Neural progenitor cell (in vitro differentiated cells): ENCODE results near the gene GNPAT. TPM values are rescaled to one million over a fixed set of nuclear protein-coding genes. Genes with fewer than 3 reads are reported as not detected.

Experiments used
- DNase-seq: peaks from one replicate; pipeline ENCODE4 v3.0.0-alpha.2; 2016; ENCODE audit warnings: low spot score
- H2AFZ ChIP-seq: fragments of 200-600 bp; sonication (generic); replicated peaks from 2 replicates; pipeline ENCODE4 v1.6.1; 2016; ENCODE audit warnings: antibody characterized with exemption
- H3F3A ChIP-seq: fragments of 200-600 bp; sonication (generic); 2 replicates; pipeline ENCODE4 v1.6.1; 2016; ENCODE audit warnings: antibody characterized with exemption, low read depth
- H3K27ac ChIP-seq: fragments of 200-600 bp; sonication (generic); 2 replicates; pipeline ENCODE4 v1.5.1; 2016; ENCODE audit warnings: mild to moderate bottlenecking
- H3K27me3 ChIP-seq: fragments of 200-600 bp; sonication (generic); 2 replicates; pipeline ENCODE4 v1.6.1; 2016; ENCODE audit warnings: mild to moderate bottlenecking, moderate library complexity
- H3K36me3 ChIP-seq: fragments of 200-600 bp; sonication (generic); 2 replicates; pipeline ENCODE4 v1.5.1; 2016
- H3K4me1 ChIP-seq: fragments of 200-600 bp; sonication (generic); 2 replicates; pipeline ENCODE4 v1.6.1; 2016; ENCODE audit warnings: mixed run types
- H3K4me2 ChIP-seq: fragments of 200-600 bp; sonication (generic); 2 replicates; pipeline ENCODE4 v1.6.1; 2016
- H3K4me3 ChIP-seq: fragments of 200-600 bp; sonication (generic); 2 replicates; pipeline ENCODE4 v1.5.1; 2016
- H3K79me2 ChIP-seq: fragments of 200-600 bp; sonication (generic); 2 replicates; pipeline ENCODE4 v1.6.1; 2016; ENCODE audit warnings: low read depth
- H3K9ac ChIP-seq: fragments of 200-600 bp; sonication (generic); 2 replicates; pipeline ENCODE4 v1.6.1; 2016
- H3K9me3 ChIP-seq: fragments of 200-600 bp; sonication (generic); 2 replicates; pipeline ENCODE4 v1.5.1; 2016; ENCODE audit warnings: low read depth
- H4K20me1 ChIP-seq: fragments of 200-600 bp; sonication (generic); 2 replicates; pipeline ENCODE4 v1.6.1; 2016; ENCODE audit warnings: low read depth
- H3K27ac Mint-ChIP-seq: 3 replicates; pipeline ENCODE4 v1.8.0; 2021; ENCODE audit warnings: mixed read lengths
- H3K27me3 Mint-ChIP-seq: 2 replicates; pipeline ENCODE4 v1.8.0; 2022; ENCODE audit warnings: low read depth, mild to moderate bottlenecking, inconsistent platforms, moderate library complexity, mixed read lengths; ENCODE audit not compliant: insufficient read depth
- H3K36me3 Mint-ChIP-seq: 3 replicates; pipeline ENCODE4 v1.8.0; 2021; ENCODE audit warnings: mixed read lengths
- H3K4me1 Mint-ChIP-seq: 3 replicates; pipeline ENCODE4 v1.8.0; 2021; ENCODE audit warnings: mixed read lengths
- H3K4me3 Mint-ChIP-seq: 3 replicates; pipeline ENCODE4 v1.8.0; 2021; ENCODE audit warnings: mild to moderate bottlenecking, moderate library complexity, mixed read lengths
- H3K9me3 Mint-ChIP-seq: 3 replicates; pipeline ENCODE4 v1.8.0; 2020; ENCODE audit warnings: mixed read lengths
- CTCF ChIP-seq: fragments of 200-600 bp; sonication (generic); IDR thresholded peaks from 2 replicates; pipeline ENCODE4 v1.5.1; 2017; ENCODE audit warnings: antibody characterized with exemption, mild to moderate bottlenecking
- EZH2 ChIP-seq: fragments of 200-600 bp; sonication (generic); IDR thresholded peaks from 2 replicates; pipeline ENCODE4 v1.6.1; 2017; ENCODE audit warnings: antibody characterized with exemption, mild to moderate bottlenecking, moderate library complexity
- EZH2phosphoT487 ChIP-seq: fragments of 200-600 bp; sonication (generic); IDR thresholded peaks from 2 replicates; pipeline ENCODE4 v1.6.1; 2017; ENCODE audit warnings: antibody characterized with exemption
- small RNA-seq: library from RNA; depleted of rRNA; stranded (forward); fragments of <200 nt; gene quantifications from one replicate; pipeline ENCODE3, GENCODE V24; 2015
- total RNA-seq: library from RNA; depleted of rRNA; stranded (reverse); fragments of >200 nt; gene quantifications from 2 replicates; pipeline ENCODE4 v1.2.3, GENCODE V29; 2015; ENCODE audit warnings: low replicate concordance

Gene GNPAT
- total RNA-seq, 1 donor from 2014 or later = 137 TPM

DNA sequence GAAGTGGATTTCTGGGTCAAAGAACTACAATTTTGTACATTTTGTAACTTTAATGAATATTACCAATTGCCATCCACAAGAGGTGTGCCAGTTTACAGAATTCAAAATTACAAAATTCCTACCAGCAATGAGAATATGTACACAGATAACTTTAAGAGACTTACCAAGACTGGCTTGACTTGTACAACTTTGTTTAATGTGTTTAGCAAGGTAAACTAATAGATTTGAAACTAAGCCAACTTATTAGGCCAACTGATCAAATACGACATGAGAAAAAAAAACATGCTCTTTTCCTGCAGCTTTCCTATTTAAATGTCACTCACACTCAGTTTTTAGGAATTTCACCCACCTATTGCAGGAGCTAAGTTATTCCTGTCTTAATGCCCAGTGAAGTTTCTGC lies 85.2 kb downstream of the GNPAT start:
- H4K20me1 ChIP-seq = no peaks in the 10 kb centered on the region
- Mint-ChIP-seq H3K27me3 (peaks cover 2% of the 10 kb centered on the region), H3K27ac (no peak overlapping the region), H3K4me1 (no peaks in the 10 kb centered on the region), H3K36me3 (no peaks in the 10 kb centered on the region), H3K4me3 (no peak overlapping the region), H3K9me3 (no peaks in the 10 kb centered on the region)
- H3K4me3 ChIP-seq = no peak overlapping the region
- no peaks in the 10 kb centered on the region for H3K79me2 ChIP-seq
- no peak overlapping the region for H3K9ac ChIP-seq
- no peak overlapping the region for H3K4me2 ChIP-seq
- H3K27me3 ChIP-seq = no peaks in the 10 kb centered on the region
- H3K27ac ChIP-seq = no peak overlapping the region
- H3F3A ChIP-seq = no peaks in the 10 kb centered on the region
- TF ChIP-seq EZH2 = no peak
- TF ChIP-seq CTCF = no peak
- TF ChIP-seq EZH2phosphoT487 = no peak
- DNase-seq = no peak
- no peaks in the 10 kb centered on the region for H3K9me3 ChIP-seq
- H3K4me1 ChIP-seq = no peaks in the 10 kb centered on the region
- no peak overlapping the region for H2AFZ ChIP-seq
- H3K36me3 ChIP-seq = no peaks in the 10 kb centered on the region

Small RNA genes lying within 50 kb of the gene (small RNA-seq; reads per million reads assigned to genes)
- not detected for gene RNA5SP80

Other genes starting within 250 kb of the GNPAT start
- 1.9 and 2.1 TPM in 2 replicates for gene FAM89A, start 201.0 kb upstream of the GNPAT start, total RNA-seq
- not detected in 2 replicates for gene TRIM67, start 79.2 kb upstream of the GNPAT start, total RNA-seq
- 10.3 and 11.8 TPM in 2 replicates for gene EXOC8, start 96.6 kb downstream of the GNPAT start, total RNA-seq
- gene SPRTN, start 97.1 kb downstream of the GNPAT start, total RNA-seq = 18.7 and 21.5 TPM in 2 replicates
- gene EGLN1, start 181.1 kb downstream of the GNPAT start, total RNA-seq = 24.3 and 30.3 TPM in 2 replicates